Natural killer cell (primary cell): ENCODE data around the gene FOXO6. TPM values are rescaled to one million over a fixed set of nuclear protein-coding genes. Genes with fewer than 3 reads are reported as not detected.

ENCODE experiments used
- ATAC-seq, 3 donors: fragments of 150-1000 bp in 2 of 3; fragments of 200-7000 bp in 1 of 3; cut with Tn5 transposase; 1 replicate in 1 of 3; 2 replicates in 2 of 3; pipeline ENCODE4 v1.10.0; 2021; ENCODE audit warnings: mild to moderate bottlenecking in 2 of 3, moderate library complexity in 2 of 3
- DNase-seq, 2 donors: peaks; one replicate each; pipeline versions ENCODE4 v3.0.0 to v3.0.0-alpha.2; 2013 to 2021; ENCODE audit warnings: mixed read lengths in 1 of 2
- H3K27ac ChIP-seq: one replicate; pipeline ENCODE4 v1.5.1; 2013; ENCODE audit warnings: mild to moderate bottlenecking, low read length
- H3K27me3 ChIP-seq: one replicate; pipeline ENCODE4 v1.6.1; 2013; ENCODE audit warnings: low read length; ENCODE audit not compliant: control insufficient read depth, insufficient read depth
- H3K36me3 ChIP-seq: one replicate; pipeline ENCODE4 v1.6.1; 2013; ENCODE audit warnings: low read length; ENCODE audit not compliant: control insufficient read depth, insufficient read depth
- H3K4me1 ChIP-seq: one replicate; pipeline ENCODE4 v1.6.1; 2013; ENCODE audit warnings: low read length; ENCODE audit not compliant: control insufficient read depth, insufficient read depth
- H3K4me3 ChIP-seq: one replicate; pipeline ENCODE4 v1.5.1; 2013; ENCODE audit warnings: low read length
- H3K9me3 ChIP-seq: one replicate; pipeline ENCODE4 v1.6.1; 2013; ENCODE audit warnings: low read length; ENCODE audit not compliant: control insufficient read depth, insufficient read depth
- H3K27ac Mint-ChIP-seq, 2 donors: one replicate each; pipeline ENCODE4 v1.8.0; 2022; ENCODE audit warnings: mild to moderate bottlenecking in 2 of 2, mixed read lengths in 2 of 2, moderate library complexity in 1 of 2
- H3K27me3 Mint-ChIP-seq, 2 donors: one replicate each; pipeline ENCODE4 v1.8.0; 2022; ENCODE audit warnings: low read depth in 2 of 2, mixed read lengths in 2 of 2
- H3K36me3 Mint-ChIP-seq: one replicate; pipeline ENCODE4 v1.8.0; 2022; ENCODE audit warnings: mixed read lengths
- H3K4me1 Mint-ChIP-seq, 2 donors: one replicate each; pipeline ENCODE4 v1.8.0; 2022; ENCODE audit warnings: mixed read lengths in 2 of 2
- H3K4me3 Mint-ChIP-seq: one replicate; pipeline ENCODE4 v1.8.0; 2022; ENCODE audit warnings: mild to moderate bottlenecking, moderate library complexity, mixed read lengths
- H3K9me3 Mint-ChIP-seq, 2 donors: one replicate each; pipeline ENCODE4 v1.8.0; 2022; ENCODE audit warnings: mixed read lengths in 2 of 2
- WGBS: methylation state at CpG from one replicate; pipeline ENCODE4 v1.1.7; 2013; ENCODE audit warnings: missing lambda C conversion rate; ENCODE audit not compliant: insufficient coverage; 5-methylcytosine and 5-hydroxymethylcytosine counted together
- intact Hi-C: fragments of 100-400 bp; cut with micrococcal nuclease; formaldehyde crosslinking; loops from one replicate; pipeline ENCODE4 v1.14.2; 2022
- total RNA-seq, 4 donors: library from RNA; stranded (reverse); fragments of 120-200 nt in 1 of 4; gene quantifications; one replicate each; pipeline versions ENCODE4 v1.2.3 to v1.2.4, GENCODE V29; 2013 to 2022
- TF ChIP-seq, protein P1 (sequence below): fragments of 200-600 bp; IDR thresholded peaks from one replicate; pipeline ENCODE4 v1.8.0; 2022; ENCODE audit warnings: antibody characterized with exemption

The FOXO6 gene
- total RNA-seq: 1 to 10 TPM; 1.2 to 3.3 (median 1.7) TPM
- total RNA-seq (2013): 1.2 TPM

DNA sequence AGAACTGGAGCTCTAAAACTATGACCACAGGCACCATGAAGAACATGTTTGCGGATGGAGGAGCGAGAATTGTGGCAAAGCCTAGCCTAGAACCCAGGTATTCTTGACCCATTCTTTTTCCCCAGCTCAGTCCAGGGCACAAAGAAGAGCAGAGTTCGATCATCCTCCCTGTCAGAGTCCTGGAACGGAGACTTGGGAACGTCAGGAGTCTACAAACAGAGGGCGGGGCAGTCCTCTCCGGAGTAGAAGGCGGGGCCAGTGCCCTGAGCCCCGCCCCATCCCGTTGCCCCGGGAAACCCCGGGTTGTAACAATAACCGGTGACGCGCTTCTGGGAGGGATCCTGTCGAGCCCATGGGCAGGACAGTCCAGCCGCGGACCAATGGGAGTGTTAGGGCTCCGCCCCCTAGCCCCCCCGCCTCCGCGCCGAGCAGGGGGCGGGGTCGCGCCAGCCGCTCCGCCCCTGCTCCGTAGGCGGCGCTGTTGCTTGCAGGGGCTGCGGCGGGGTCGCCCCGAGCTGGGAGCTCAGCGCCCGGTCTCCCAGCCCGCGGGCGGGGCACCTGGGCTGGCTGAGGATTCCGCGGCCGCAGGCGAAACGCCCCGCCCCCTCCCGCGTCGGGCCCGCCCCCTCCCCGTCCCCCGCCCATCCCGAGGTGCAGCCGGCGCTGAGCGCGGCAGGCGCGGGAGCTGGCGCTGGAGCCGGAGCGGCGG is at the start of gene FOXO6:
Gene FOXO6, plus strand, starts transcription at position 649 of the 709 bp plus-strand sequence.
- Histone ChIP-seq H3K27ac (peak within 1 kb of the TSS; percentile 1), H3K4me1 (peaks cover 32% of the 10 kb centered on the region), H3K36me3 (no peaks in the 10 kb centered on the region), H3K9me3 (no peaks in the 10 kb centered on the region), H3K27me3 (peaks cover 22% of the 10 kb centered on the region), H3K4me3 (peak within 1 kb of the TSS; percentile 13)
- Mint-ChIP-seq H3K4me3 (peak within 1 kb of the TSS; percentile 71), H3K36me3 (no peaks in the 10 kb centered on the region), H3K9me3 (no peaks in the 10 kb centered on the region), H3K27ac (peak within 1 kb of the TSS; percentile 67 to 86), H3K27me3 (peaks cover 31 to 45% of the 10 kb centered on the region in 2 donors), H3K4me1 (peaks cover 0 to 32% of the 10 kb centered on the region in 2 donors)
- ATAC-seq (peak; percentile 88 to 96 (median 93)), DNase-seq (peak; percentile 92 to 97)
- TF ChIP-seq, protein P1, sequence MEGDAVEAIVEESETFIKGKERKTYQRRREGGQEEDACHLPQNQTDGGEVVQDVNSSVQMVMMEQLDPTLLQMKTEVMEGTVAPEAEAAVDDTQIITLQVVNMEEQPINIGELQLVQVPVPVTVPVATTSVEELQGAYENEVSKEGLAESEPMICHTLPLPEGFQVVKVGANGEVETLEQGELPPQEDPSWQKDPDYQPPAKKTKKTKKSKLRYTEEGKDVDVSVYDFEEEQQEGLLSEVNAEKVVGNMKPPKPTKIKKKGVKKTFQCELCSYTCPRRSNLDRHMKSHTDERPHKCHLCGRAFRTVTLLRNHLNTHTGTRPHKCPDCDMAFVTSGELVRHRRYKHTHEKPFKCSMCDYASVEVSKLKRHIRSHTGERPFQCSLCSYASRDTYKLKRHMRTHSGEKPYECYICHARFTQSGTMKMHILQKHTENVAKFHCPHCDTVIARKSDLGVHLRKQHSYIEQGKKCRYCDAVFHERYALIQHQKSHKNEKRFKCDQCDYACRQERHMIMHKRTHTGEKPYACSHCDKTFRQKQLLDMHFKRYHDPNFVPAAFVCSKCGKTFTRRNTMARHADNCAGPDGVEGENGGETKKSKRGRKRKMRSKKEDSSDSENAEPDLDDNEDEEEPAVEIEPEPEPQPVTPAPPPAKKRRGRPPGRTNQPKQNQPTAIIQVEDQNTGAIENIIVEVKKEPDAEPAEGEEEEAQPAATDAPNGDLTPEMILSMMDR: no peak
- intact Hi-C loops: loop anchor here (1.0 to 2.0 kb wide), 2 partner anchors 22 to 56 kb away; no protein-coding TSS in a partner anchor
- WGBS: 3% methylated on average over 63 of the region's 63 CpGs

DNA sequence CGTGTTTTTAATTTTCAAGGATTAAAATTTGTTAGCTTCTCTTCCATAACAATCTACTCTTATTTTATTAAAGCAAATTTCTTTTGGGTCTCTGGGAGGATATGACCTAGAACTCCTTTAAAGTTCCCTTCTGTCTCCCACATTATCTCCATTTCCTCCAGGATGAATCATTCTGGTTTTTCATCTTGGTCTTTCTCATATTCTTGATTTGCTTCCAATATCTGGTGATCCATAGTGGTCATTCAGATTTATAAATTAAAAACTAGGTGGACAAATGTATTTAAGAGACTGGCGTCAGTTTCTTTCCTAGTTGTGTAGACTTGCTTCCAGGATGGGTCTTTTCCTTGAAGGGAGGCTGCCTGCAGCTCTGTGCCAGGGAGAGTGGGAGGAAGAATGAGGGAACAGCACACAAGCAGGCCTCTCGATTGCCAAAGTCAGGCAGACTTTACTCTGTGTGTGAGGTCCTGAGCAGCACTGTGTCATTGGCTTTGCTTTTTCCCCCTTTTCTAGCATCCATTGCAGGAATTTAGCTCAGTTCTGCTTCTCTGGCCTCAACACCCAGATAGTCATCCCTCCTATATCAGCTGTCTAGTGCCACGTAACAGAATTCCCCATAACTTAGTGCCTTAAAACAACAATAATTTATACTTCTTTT is 48.1 kb upstream of the FOXO6 start:
- no peak for ATAC-seq
- 100% methylated on average over 3 of the region's 4 CpGs for WGBS
- no peaks in the 10 kb centered on the region for H3K27me3 ChIP-seq
- Mint-ChIP-seq H3K36me3 (peaks cover 4% of the 10 kb centered on the region), H3K4me1 (peaks cover 27 to 40% of the 10 kb centered on the region in 2 donors), H3K27me3 (no peaks in the 10 kb centered on the region), H3K27ac (no peak overlapping the region), H3K9me3 (peaks cover under 1% of the 10 kb centered on the region in 2 donors), H3K4me3 (no peak overlapping the region)
- H3K27ac ChIP-seq: no peak overlapping the region
- no peak for DNase-seq
- intact Hi-C loops: no loop called here
- H3K36me3 ChIP-seq: no peaks in the 10 kb centered on the region
- H3K4me1 ChIP-seq: peaks cover 4% of the 10 kb centered on the region
- peaks cover 9% of the 10 kb centered on the region for H3K9me3 ChIP-seq
- TF ChIP-seq, protein P1: no peak
- H3K4me3 ChIP-seq: no peak overlapping the region

DNA sequence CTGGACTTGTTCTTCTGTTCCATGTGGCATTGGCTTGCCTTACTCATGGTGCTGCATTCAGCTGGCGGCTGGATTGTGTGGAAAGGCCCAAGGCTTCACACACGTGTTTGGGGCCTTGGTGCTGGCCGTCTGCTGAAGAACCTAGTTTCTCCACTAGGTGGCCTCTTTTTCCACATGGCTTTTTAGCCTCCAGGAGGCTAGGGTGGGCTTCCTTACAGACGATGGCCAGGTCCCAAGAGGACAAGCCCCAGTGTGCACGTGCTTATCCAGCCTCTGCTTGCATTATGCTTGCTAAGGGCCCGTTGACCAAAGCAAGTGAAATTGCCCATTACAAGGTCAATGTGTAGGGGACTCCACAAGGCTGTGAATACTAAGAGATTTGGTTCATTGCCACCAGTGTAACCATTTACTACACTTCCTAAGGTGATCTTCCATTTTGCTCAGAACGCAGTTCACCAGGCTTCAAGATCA is 47.5 kb upstream of the FOXO6 start:
- no peak overlapping the region for H3K27ac ChIP-seq
- 75% methylated on average over 7 of the region's 7 CpGs for WGBS
- H3K27me3 ChIP-seq: no peaks in the 10 kb centered on the region
- H3K36me3 ChIP-seq: no peaks in the 10 kb centered on the region
- peaks cover 0 to 4% of the 10 kb centered on the region in 2 donors for H3K27me3 Mint-ChIP-seq
- H3K27ac Mint-ChIP-seq: no peak overlapping the region
- DNase-seq (peak in 1 of 2 donors; percentile 41), ATAC-seq (peak in 1 of 3 donors; percentile 41)
- H3K36me3 Mint-ChIP-seq: no peaks in the 10 kb centered on the region
- H3K4me1 Mint-ChIP-seq: peaks cover 21 to 40% of the 10 kb centered on the region in 2 donors
- H3K4me1 ChIP-seq: peaks cover 3% of the 10 kb centered on the region
- H3K9me3 Mint-ChIP-seq: no peaks in the 10 kb centered on the region
- TF ChIP-seq, protein P1: peak; percentile 49
- H3K4me3 ChIP-seq: no peak overlapping the region
- H3K9me3 ChIP-seq: peaks cover 5% of the 10 kb centered on the region
- no peak overlapping the region for H3K4me3 Mint-ChIP-seq
- intact Hi-C loops: no loop called here
